ENCODE measurements around the gene ITFG1.
"Not testable (repeated sequence)": the region's sequence is repeated elsewhere in the genome, so short reads cannot be mapped to it uniquely, and the experiment has no call there.

Gene ITFG1

DNA sequence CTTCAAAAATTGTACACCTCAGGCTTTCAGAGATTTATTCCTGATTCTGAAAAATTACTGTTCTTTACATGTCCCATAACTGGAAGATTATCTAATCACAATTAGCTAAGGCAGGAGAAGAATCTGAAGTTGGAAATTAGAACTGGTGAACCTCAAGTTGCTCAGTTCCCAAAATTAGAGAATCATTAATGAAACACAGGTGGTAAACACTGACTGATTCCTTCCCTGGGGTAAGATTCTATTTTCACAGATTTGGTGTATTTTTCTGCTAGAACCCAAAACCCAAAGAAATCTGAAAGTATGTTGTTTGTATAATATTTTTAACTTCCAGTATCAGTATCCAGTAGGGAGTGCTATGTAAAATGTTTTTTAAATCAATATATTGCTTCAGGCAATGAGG lies 26.0 kb upstream of the ITFG1 start:
- H3K36me3 Mint-ChIP-seq, result peaks cover 26% of the 10 kb centered on the region
- no peak overlapping the region for H3K4me3 Mint-ChIP-seq

DNA sequence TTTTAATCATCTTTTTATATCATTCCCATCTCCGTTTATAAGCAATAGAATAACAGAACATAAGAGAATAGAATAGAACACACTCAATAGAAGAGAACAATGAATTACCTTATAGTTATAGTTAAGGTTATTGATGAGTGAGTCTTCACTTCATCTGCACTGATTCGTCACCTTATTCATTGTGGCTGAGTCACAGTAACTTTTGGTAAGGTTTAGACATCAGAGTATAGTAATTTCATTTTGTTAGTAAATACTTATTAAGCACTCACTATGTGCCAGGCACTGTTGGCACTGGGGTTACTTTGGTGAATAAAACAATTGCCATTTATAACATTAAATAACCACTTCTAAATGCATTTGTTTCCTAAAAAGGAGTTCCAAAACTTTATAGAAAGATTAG lies 22.8 kb upstream of the ITFG1 start:
- DNase-seq (ENCODE audit: low spot score in 2 of 2), result no peak
- Mint-ChIP-seq H3K27me3 (no peaks in the 10 kb centered on the region), H3K9me3 (peaks cover 2% of the 10 kb centered on the region), H3K27ac (no peak overlapping the region), H3K36me3 (peaks cover 24% of the 10 kb centered on the region), H3K4me1 (peaks cover 29% of the 10 kb centered on the region), H3K4me3 (no peak overlapping the region)
- ATAC-seq (ENCODE audit: low read depth), result no peak

More for the DNA sequence above, 26.0 kb upstream of the ITFG1 start:
- Mint-ChIP-seq H3K27me3 (no peaks in the 10 kb centered on the region), H3K9me3 (peaks cover 4% of the 10 kb centered on the region), H3K4me1 (peaks cover 10% of the 10 kb centered on the region), H3K27ac (peak overlapping the region; percentile 56)
- no peak for ATAC-seq (ENCODE audit: low read depth)
- DNase-seq (ENCODE audit: low spot score in 2 of 2), result no peak

DNA sequence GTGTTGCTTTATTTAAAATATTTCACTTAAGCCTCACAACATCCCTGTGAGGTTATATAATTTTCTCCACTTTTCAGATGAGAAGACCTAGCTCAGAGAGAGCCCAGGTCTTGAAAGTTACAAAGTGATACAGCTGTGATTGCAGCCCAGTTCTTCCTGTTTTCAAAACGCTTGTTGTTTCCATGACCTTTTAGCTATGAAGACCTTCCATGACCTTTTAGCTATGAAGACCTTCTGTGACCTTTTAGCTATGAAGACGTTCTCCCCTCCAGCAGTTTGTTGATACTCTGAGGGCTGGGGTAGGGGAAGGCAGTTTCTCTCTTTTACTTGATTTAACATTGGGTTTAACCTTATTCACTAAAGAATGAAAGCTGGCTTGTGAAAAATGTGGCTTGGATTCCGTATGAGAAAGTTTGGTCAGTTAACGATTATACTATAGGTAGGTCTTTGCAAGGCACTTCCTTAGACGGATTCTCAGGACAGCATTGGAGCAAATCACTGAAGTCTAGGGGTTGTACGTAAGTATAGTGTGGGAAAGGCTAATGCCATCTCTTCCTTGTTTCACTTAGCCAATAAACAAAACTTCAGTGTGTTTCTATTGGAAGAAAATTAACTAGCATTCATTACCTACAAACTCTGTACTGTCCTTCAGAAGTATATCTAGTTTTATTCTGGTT lies 21.0 kb upstream of the ITFG1 start:
- peaks cover 33% of the 10 kb centered on the region for H3K4me1 Mint-ChIP-seq
- peaks cover 14% of the 10 kb centered on the region for H3K36me3 Mint-ChIP-seq
- no peaks in the 10 kb centered on the region for H3K9me3 Mint-ChIP-seq
- no peaks in the 10 kb centered on the region for H3K27me3 Mint-ChIP-seq
- no peak for DNase-seq (ENCODE audit: low spot score in 2 of 2)
- H3K4me3 Mint-ChIP-seq, result no peak overlapping the region
- ATAC-seq (ENCODE audit: low read depth), result peak; percentile 41
- peak overlapping the region; percentile 63 for H3K27ac Mint-ChIP-seq

DNA sequence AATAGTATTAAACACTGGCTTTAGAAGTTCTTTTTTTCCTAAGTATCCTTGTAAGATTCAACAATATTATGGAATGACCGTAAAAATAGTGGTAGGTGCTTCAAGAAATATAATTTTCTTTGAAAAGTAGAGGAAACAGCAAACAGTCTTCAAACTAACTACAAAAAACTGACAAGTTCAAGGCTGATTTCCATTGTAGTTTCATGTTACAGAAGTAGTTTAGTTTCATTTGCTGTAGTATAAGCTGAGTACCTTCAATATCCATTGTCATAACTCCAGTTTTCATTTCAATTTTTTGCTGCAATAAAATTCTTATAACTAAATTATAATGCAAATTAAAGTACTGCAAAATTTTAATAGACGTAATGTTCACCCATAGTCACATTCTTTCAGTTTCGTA lies 19.5 kb upstream of the ITFG1 start:
- Mint-ChIP-seq H3K27me3 (no peaks in the 10 kb centered on the region), H3K36me3 (peaks cover 9% of the 10 kb centered on the region), H3K27ac (peak overlapping the region; percentile 78), H3K4me1 (peaks cover 33% of the 10 kb centered on the region), H3K9me3 (no peaks in the 10 kb centered on the region), H3K4me3 (no peak overlapping the region)
- DNase-seq (ENCODE audit: low spot score in 2 of 2), result no peak
- peak; percentile 44 for ATAC-seq (ENCODE audit: low read depth)

DNA sequence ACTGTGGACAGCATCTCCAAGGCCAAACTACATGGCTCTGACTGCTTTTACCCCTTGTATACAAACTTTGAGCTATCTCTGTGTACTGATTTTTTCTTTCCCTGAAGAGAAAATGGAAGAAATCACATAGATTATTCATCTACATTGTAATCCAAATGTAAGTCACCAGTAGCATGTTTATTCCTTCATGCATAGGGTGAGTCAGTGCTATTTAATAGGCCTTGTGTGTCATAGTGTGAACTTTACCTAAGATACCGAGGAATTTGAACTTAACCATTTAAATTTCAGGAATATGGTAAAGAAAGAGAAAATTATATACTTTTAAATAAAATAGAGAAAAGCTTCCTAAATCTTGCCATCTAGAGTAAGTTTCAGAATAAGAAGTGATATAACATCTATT lies 16.8 kb upstream of the ITFG1 start:
- DNase-seq (ENCODE audit: low spot score in 2 of 2), result no peak
- H3K27ac Mint-ChIP-seq, result no peak overlapping the region
- H3K27me3 Mint-ChIP-seq, result no peaks in the 10 kb centered on the region
- ATAC-seq (ENCODE audit: low read depth), result no peak
- H3K9me3 Mint-ChIP-seq, result no peaks in the 10 kb centered on the region
- peaks cover 35% of the 10 kb centered on the region for H3K4me1 Mint-ChIP-seq
- no peak overlapping the region for H3K4me3 Mint-ChIP-seq
- H3K36me3 Mint-ChIP-seq, result peaks cover 9% of the 10 kb centered on the region

DNA sequence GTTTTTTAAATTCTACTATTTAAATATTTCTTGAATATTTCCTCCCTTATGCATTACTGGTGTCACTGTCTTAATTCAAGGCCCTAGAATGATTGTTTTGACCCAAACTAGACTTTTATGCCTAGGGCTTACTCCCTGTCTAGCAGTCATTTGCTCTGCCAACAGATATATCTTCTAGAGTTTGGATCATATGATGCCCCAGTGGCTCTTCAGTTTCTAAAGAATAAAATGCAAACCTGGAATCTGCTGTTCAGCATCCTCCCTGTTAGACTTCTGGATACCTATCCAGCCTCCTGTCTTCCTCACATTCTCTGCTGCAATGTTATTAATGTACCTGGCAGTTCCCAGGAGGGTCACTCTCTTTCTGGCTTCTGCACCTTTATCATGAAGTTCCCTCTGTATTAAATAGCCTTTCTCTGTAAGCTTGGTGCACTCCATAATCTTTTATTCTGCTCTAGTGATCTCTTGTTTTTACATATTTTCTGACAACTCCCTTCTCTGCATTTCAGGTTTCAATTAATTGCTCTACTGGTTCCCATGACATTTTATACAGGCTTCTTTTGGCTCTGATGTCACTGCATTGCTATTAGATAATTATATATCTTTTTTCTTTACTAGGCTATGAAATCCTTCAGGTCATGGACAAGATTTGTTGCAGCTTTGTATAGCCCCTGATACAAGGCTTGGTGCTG lies 15.9 kb upstream of the ITFG1 start:
- no peak for DNase-seq (ENCODE audit: low spot score in 2 of 2)
- ATAC-seq (ENCODE audit: low read depth), result no peak
- Mint-ChIP-seq H3K4me1 (peaks cover 33% of the 10 kb centered on the region), H3K27ac (peak overlapping the region; percentile 60), H3K36me3 (peaks cover 9% of the 10 kb centered on the region), H3K9me3 (no peaks in the 10 kb centered on the region), H3K27me3 (no peaks in the 10 kb centered on the region), H3K4me3 (no peak overlapping the region)

DNA sequence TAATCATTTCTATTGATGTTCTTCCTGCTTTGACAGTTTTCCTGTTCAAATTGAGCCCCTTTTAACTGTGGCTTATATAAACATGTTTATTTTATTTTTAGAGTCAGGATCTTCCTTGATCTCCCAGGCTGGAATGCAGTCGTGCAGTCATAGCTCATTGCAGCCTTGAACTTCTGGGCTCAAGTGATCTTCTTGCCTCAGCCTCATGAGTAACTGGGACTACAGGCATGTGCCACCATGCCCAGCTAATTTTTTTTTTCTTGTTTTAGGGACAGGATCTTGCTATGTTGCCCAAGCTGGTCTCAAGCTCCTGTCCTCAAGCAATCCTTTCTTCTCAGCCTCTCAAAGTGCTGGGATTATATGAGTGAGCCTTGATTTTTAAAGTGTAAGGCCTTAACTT lies 14.9 kb upstream of the ITFG1 start:
- no peak for ATAC-seq (ENCODE audit: low read depth)
- Mint-ChIP-seq H3K9me3 (no peaks in the 10 kb centered on the region), H3K27me3 (no peaks in the 10 kb centered on the region), H3K27ac (no peak overlapping the region), H3K4me3 (no peak overlapping the region), H3K4me1 (peaks cover 30% of the 10 kb centered on the region), H3K36me3 (peaks cover 13% of the 10 kb centered on the region)
- DNase-seq (ENCODE audit: low spot score in 2 of 2), result no peak

DNA sequence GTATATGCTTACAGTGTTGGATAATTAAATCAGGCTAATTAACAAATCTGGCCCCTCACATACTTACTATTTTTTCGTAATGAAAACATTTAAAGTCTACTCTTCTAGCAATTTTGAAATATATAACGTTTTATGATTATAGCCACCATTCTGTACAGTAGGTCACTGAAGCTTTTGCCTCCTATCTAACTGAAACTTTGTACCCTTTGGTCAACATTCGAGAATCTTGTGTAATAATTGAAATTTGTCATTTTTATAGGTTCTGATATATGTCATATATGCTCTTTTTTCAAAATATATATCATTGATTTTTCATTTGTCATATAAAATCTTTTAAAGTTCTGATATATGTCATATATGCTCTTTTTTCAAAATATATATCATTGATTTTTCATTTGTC lies 12.9 kb upstream of the ITFG1 start:
- ATAC-seq (ENCODE audit: low read depth) (no peak), DNase-seq (ENCODE audit: low spot score in 2 of 2) (no peak)
- H3K4me1 Mint-ChIP-seq, result peaks cover 27% of the 10 kb centered on the region
- no peaks in the 10 kb centered on the region for H3K9me3 Mint-ChIP-seq
- no peak overlapping the region for H3K4me3 Mint-ChIP-seq
- H3K36me3 Mint-ChIP-seq, result peaks cover 14% of the 10 kb centered on the region
- H3K27ac Mint-ChIP-seq, result peak overlapping the region; percentile 28
- no peaks in the 10 kb centered on the region for H3K27me3 Mint-ChIP-seq

DNA sequence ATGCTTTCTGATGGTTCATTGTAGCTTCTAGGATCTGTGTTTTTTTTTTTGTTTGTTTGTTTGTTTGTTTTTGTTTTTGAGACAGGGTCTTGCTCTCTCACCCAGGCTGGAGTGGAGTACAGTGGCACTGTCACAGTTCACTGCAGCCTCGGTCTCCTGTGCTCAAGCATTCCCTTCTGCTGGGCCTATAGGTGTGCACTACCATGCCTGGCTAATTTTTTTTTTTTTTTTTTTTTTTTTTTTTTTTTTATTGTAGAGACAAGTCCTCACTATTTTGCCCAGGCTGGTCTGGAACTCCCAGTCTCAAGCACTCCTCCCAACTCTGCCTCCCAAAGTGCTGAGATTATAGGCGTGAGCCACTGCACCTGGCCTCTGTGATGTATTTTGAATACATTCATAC lies 12.1 kb upstream of the ITFG1 start:
- not testable (repeated sequence) for DNase-seq (ENCODE audit: low spot score in 2 of 2); H3K9me3 Mint-ChIP-seq; H3K4me3 Mint-ChIP-seq; ATAC-seq (ENCODE audit: low read depth); H3K27ac Mint-ChIP-seq; H3K27me3 Mint-ChIP-seq
- Mint-ChIP-seq H3K36me3 (peaks cover 19% of the 10 kb centered on the region), H3K4me1 (peaks cover 31% of the 10 kb centered on the region)

DNA sequence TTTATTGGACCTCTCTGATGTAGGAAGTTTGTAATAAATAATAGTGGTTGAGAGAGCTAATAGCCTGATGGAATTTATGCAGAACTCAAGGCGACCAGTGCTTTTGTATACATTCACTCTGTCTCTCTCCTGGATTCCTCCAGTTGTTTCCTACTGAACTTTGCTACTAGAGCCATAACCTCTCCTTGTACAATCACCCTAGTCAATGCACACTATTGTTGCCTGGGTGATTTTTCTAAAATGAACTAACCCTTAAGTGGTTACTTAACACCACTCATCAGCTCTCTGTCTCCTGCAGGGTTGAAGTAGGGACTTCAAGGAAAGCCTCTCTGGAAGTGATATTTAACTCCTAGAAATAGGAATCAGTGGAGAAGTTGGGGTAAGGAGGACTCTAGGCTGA lies 9.9 kb upstream of the ITFG1 start:
- Mint-ChIP-seq H3K27ac (peak overlapping the region; percentile 38), H3K4me1 (peaks cover 30% of the 10 kb centered on the region), H3K27me3 (no peaks in the 10 kb centered on the region), H3K4me3 (no peak overlapping the region), H3K9me3 (no peaks in the 10 kb centered on the region), H3K36me3 (peaks cover 19% of the 10 kb centered on the region)
- ATAC-seq (ENCODE audit: low read depth) (no peak), DNase-seq (ENCODE audit: low spot score in 2 of 2) (no peak)

DNA sequence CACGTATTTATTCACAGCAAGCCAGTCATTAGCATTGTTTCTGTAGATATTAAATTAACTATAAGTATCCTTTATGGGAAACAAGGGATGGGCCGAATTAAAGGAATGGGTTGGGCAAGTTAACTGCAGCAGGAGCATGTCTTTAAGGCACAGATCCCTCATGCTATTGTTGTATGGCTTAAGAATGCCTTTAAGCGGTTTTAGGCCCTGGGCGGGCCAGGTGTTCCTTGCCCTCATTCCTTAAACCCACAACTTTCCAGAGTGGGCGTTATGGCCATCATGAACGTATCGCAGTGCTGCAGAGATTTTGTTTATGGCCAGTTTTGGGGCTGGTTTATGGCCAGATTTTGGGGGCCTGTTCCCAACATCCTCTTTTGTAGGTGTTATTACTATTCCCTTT lies 9.3 kb upstream of the ITFG1 start:
- DNase-seq (ENCODE audit: low spot score in 2 of 2) (no peak), ATAC-seq (ENCODE audit: low read depth) (no peak)
- H3K9me3 Mint-ChIP-seq, result no peaks in the 10 kb centered on the region
- peaks cover 19% of the 10 kb centered on the region for H3K36me3 Mint-ChIP-seq
- peaks cover 35% of the 10 kb centered on the region for H3K4me1 Mint-ChIP-seq
- no peaks in the 10 kb centered on the region for H3K27me3 Mint-ChIP-seq
- H3K27ac Mint-ChIP-seq, result no peak overlapping the region
- no peak overlapping the region for H3K4me3 Mint-ChIP-seq

DNA sequence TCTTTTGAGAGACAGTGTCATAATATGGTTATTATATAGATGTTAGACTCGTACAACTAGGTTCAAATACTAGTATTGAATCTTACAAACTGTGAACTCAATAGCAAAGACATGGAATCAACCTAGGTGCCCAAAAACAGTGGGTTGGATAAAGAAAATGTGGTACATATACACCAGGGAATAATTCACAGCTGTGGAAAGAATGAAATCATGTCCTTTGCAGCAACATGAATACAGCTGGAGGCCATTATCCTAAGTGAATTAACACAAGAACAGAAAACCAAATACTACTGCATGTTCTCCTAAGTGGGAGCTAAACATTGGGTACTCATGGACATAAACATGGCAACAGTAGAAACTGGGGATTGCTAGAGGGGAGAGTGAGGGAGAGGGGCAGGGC lies 8.4 kb upstream of the ITFG1 start:
- no peak overlapping the region for H3K4me3 Mint-ChIP-seq
- peaks cover 19% of the 10 kb centered on the region for H3K36me3 Mint-ChIP-seq
- H3K9me3 Mint-ChIP-seq, result no peaks in the 10 kb centered on the region
- H3K27me3 Mint-ChIP-seq, result no peaks in the 10 kb centered on the region
- peaks cover 39% of the 10 kb centered on the region for H3K4me1 Mint-ChIP-seq
- DNase-seq (ENCODE audit: low spot score in 2 of 2) (no peak), ATAC-seq (ENCODE audit: low read depth) (no peak)
- no peak overlapping the region for H3K27ac Mint-ChIP-seq

DNA sequence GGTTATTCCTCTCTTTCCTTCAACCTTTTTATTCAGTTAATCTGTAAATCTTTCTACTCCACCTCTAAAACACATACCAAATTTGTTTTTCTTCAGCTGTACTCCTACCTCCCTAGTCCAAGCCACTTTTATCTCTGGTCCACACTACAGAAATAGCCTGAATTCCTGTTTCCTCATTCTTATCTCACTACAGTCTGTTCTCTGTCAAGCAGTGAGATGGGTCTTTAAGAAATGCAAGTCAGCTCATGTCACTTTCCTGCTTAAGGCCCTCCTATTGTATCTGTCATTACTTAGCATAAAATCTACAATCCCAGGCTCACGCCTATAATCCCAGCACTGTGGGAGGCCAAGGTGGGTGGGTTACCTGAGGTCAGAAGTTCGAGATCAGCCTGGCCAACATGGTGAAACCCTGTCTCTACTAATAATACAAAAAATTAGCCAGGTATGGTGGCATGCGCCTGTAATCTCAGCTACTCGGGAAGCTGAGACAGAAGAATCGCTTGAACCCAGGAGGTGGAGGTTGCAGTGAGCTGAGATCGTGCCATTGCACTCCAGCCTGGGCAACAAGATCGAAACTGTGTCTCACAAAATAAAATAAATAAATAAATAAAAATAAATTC lies 7.3 kb upstream of the ITFG1 start:
- Mint-ChIP-seq H3K36me3 (peaks cover 23% of the 10 kb centered on the region), H3K27ac (peak overlapping the region; percentile 80), H3K4me1 (peaks cover 43% of the 10 kb centered on the region)
- not testable (repeated sequence) for H3K9me3 Mint-ChIP-seq; ATAC-seq (ENCODE audit: low read depth); H3K27me3 Mint-ChIP-seq; H3K4me3 Mint-ChIP-seq; DNase-seq (ENCODE audit: low spot score in 2 of 2)

DNA sequence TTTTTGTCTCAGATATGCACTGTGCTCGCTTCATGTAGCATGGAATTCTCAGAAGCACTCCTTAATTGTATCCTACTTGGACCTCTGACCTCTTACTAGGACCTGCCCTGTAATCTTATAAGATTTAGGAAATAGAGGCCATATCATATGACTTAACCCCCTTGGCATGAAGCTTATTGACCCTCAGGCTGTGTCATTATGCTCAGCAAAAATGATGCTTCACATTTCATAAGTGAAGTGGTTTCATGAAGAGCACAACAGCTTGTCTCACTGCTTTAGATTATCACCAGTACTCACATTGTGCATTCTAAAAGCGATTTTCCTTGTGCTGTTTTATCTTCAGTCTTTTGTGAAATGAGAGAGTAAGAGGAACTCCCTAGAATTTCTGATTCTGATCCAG lies 6.6 kb upstream of the ITFG1 start:
- Mint-ChIP-seq H3K4me1 (peaks cover 45% of the 10 kb centered on the region), H3K9me3 (no peaks in the 10 kb centered on the region), H3K36me3 (peaks cover 23% of the 10 kb centered on the region), H3K27ac (peak overlapping the region; percentile 80), H3K4me3 (no peak overlapping the region), H3K27me3 (no peaks in the 10 kb centered on the region)
- DNase-seq (ENCODE audit: low spot score in 2 of 2) (no peak), ATAC-seq (ENCODE audit: low read depth) (no peak)

Data from memory B cell (primary cell).